Endothelial cell of umbilical vein (primary cell): ENCODE data around the gene LMO1. TPM values are rescaled to one million over a fixed set of nuclear protein-coding genes. Genes with fewer than 3 reads are reported as not detected.

Experiments
- BruUV-seq: library from RNA; stranded (reverse); fragments of 400-500 nt; replicated peaks from 2 replicates; lab custom pipeline; 2021; lab: Mats Ljungman, UMichigan
- CTCF ChIA-PET: fragments of 300-600, 350-600 bp; sonication (Branson Sonifier 250); formaldehyde crosslinking; loops from one replicate; lab custom pipeline; 2021; ENCODE audit warnings: antibody characterized with exemption, inconsistent platforms; lab: Charles Lee
- POLR2A ChIA-PET: fragments of 300-600, 350-600 bp; sonication (Branson Sonifier 250); formaldehyde crosslinking; loops from one replicate; lab custom pipeline; 2021; ENCODE audit warnings: antibody characterized with exemption, inconsistent platforms; lab: Charles Lee
- DNase-seq: peaks from one replicate; pipeline ENCODE4 v3.0.0-alpha.2; 2011; ENCODE audit warnings: low read depth, low spot score
- FAIRE-seq: peaks from 2 replicates; lab custom pipeline; 2011; peaks lifted over from hg19 to GRCh38; lab: Jason Lieb, UNC
- H2AFZ ChIP-seq: 2 replicates; pipeline ENCODE4 v1.6.0; 2012; ENCODE audit warnings: low read depth, low read length, control low read depth, inconsistent platforms
- H3K27ac ChIP-seq: 2 replicates; pipeline ENCODE4 v1.5.1; 2011; ENCODE audit warnings: low read depth, mild to moderate bottlenecking, control low read depth, low read length, moderate library complexity; ENCODE audit not compliant: insufficient read depth
- H3K27me3 ChIP-seq, 2 experiments: 2 replicates each; pipeline versions ENCODE4 v1.6.0 to v1.6.1; 2011; ENCODE audit warnings: low read length in 2 of 2, mixed read lengths in 1 of 2; ENCODE audit not compliant: control insufficient read depth in 2 of 2, insufficient read depth in 2 of 2
- H3K36me3 ChIP-seq, 2 experiments: 2 replicates in 1 of 2; 3 replicates in 1 of 2; pipeline ENCODE4 v1.5.1; 2011; ENCODE audit warnings: low read length in 2 of 2, mild to moderate bottlenecking in 1 of 2, moderate library complexity in 1 of 2; ENCODE audit not compliant: control insufficient read depth in 2 of 2, insufficient read depth in 2 of 2; ENCODE audit errors: extremely low read depth in 1 of 2
- H3K4me1 ChIP-seq: 3 replicates; pipeline ENCODE4 v1.5.1; 2011; ENCODE audit warnings: mild to moderate bottlenecking, low read length; ENCODE audit not compliant: control insufficient read depth, insufficient read depth; ENCODE audit errors: extremely low read depth
- H3K4me2 ChIP-seq: 2 replicates; pipeline ENCODE4 v1.6.1; 2011; ENCODE audit warnings: low read length, control low read depth, mixed read lengths; ENCODE audit not compliant: insufficient read depth
- H3K4me3 ChIP-seq, 3 experiments: fragments of 200-600 bp in 1 of 3; sonication (generic), shearing (Covaris generic) in 1 of 3; replicated peaks in 1 of 3; 2 replicates each; pipeline ENCODE4 v1.5.1; 2011 to 2016; ENCODE audit warnings: control low read depth in 3 of 3, low read length in 3 of 3, mild to moderate bottlenecking in 2 of 3, inconsistent platforms in 1 of 3, low read depth in 1 of 3, moderate library complexity in 1 of 3; ENCODE audit not compliant: insufficient read depth in 1 of 3
- H3K79me2 ChIP-seq: 2 replicates; pipeline ENCODE4 v1.6.0; 2012; ENCODE audit warnings: low read length, inconsistent platforms; ENCODE audit not compliant: control insufficient read depth, insufficient read depth
- H3K9ac ChIP-seq: replicated peaks from 2 replicates; pipeline ENCODE3; 2011; ENCODE audit warnings: low read length, control low read depth; ENCODE audit not compliant: insufficient read depth; ENCODE audit errors: extremely low read depth
- H3K9me1 ChIP-seq: replicated peaks from 3 replicates; pipeline ENCODE4 v1.6.0; 2011; ENCODE audit warnings: mild to moderate bottlenecking, low read length; ENCODE audit not compliant: control insufficient read depth, insufficient read depth; ENCODE audit errors: extremely low read depth
- H3K9me3 ChIP-seq: replicated peaks from 2 replicates; pipeline ENCODE4 v1.5.1; 2012; ENCODE audit warnings: low read length, inconsistent platforms; ENCODE audit not compliant: control insufficient read depth, insufficient read depth
- H4K20me1 ChIP-seq: replicated peaks from 2 replicates; pipeline ENCODE3; 2011; ENCODE audit warnings: mild to moderate bottlenecking, low read length; ENCODE audit not compliant: control insufficient read depth, insufficient read depth; ENCODE audit errors: extremely low read depth
- EZH2 ChIP-seq: IDR thresholded peaks from 2 replicates; pipeline ENCODE4 v1.6.1; 2012; ENCODE audit warnings: borderline replicate concordance, low read depth, mild to moderate bottlenecking, moderate library complexity, low read length, inconsistent platforms; ENCODE audit not compliant: severe bottlenecking
- FOS ChIP-seq: IDR thresholded peaks from 2 replicates; pipeline ENCODE4 v1.6.1; 2011; ENCODE audit warnings: mild to moderate bottlenecking, low read length, moderate library complexity, borderline replicate concordance; ENCODE audit not compliant: insufficient read depth
- GATA2 ChIP-seq: IDR thresholded peaks from 2 replicates; pipeline ENCODE4 v1.7.0; 2011; ENCODE audit warnings: low read depth, mild to moderate bottlenecking, moderate library complexity, mixed read lengths, low read length; ENCODE audit not compliant: insufficient read length, insufficient read depth
- JUN ChIP-seq: IDR thresholded peaks from 2 replicates; pipeline ENCODE4 v1.6.1; 2011; ENCODE audit warnings: borderline replicate concordance, low read depth; ENCODE audit not compliant: insufficient read length, insufficient read depth
- MAX ChIP-seq: IDR thresholded peaks from 2 replicates; pipeline ENCODE4 v1.6.1; 2011; ENCODE audit not compliant: insufficient read depth, insufficient read length
- MYC ChIP-seq: IDR thresholded peaks from one replicate; pipeline ENCODE4 v1.6.1; 2011; ENCODE audit warnings: mild to moderate bottlenecking, low read depth, low read length
- POLR2A ChIP-seq: IDR thresholded peaks from 2 replicates; pipeline ENCODE4 v1.6.1; 2012; ENCODE audit warnings: low read depth, mild to moderate bottlenecking, control low read depth, low read length
- POLR2AphosphoS5 ChIP-seq: IDR thresholded peaks from 2 replicates; pipeline ENCODE4 v1.6.1; 2012; ENCODE audit warnings: low read depth, mild to moderate bottlenecking, control low read depth, low read length, moderate library complexity; ENCODE audit not compliant: insufficient read depth
- dilution Hi-C: fragments of 300-500 bp; cut with MboI; formaldehyde crosslinking; loops from one replicate; pipeline ENCODE4 v1.15.0; 2019; ENCODE audit warnings: low sequenced_read_pairs; ENCODE audit not compliant: extremely low pct_ligation_motif_present
- intact Hi-C: fragments of 100-400 bp; cut with micrococcal nuclease; formaldehyde crosslinking; loops from one replicate; pipeline ENCODE4 v1.10.0; 2022
- polyA plus RNA-seq, 4 experiments: library from polyadenylated mRNA; depleted of rRNA in 3 of 4; stranded (reverse) in 3 of 4; unstranded in 1 of 4; fragments of >200 nt; gene quantifications; 2 replicates each; pipeline versions ENCODE4 v1.2.1 to v1.2.3, GENCODE V29; 2011 to 2012; ENCODE audit warnings: missing spikeins in 1 of 4
- total RNA-seq: library from RNA; stranded (reverse); gene quantifications from 2 replicates; pipeline ENCODE4 v1.2.3, GENCODE V29; 2021
- TF ChIP-seq, protein P1 (sequence below), 2 donors: IDR thresholded peaks; 1 replicate in 1 of 2; 2 replicates in 1 of 2; pipeline ENCODE4 v1.5.1; 2011; ENCODE audit warnings: low read length in 2 of 2, mild to moderate bottlenecking in 2 of 2, moderate library complexity in 2 of 2, control low read depth in 1 of 2, inconsistent platforms in 1 of 2, low read depth in 1 of 2; ENCODE audit not compliant: insufficient read depth in 1 of 2; ENCODE audit errors: extremely low read depth in 1 of 2

The LMO1 gene
- total and polyA plus RNA-seq, 2 donors (not counting 3 experiments of a cell fraction or from before 2014, with no cell fraction given): not detected

GRCh38 chr11:8237453-8237852 lies 26.2 kb downstream of the LMO1 start:
- no TSS peak for BruUV-seq
- TF ChIP-seq POLR2A (no peak), FOS (no peak), GATA2 (no peak), JUN (no peak), MYC (no peak), MAX (no peak), POLR2AphosphoS5 (no peak), EZH2 (no peak)
- TF ChIP-seq, protein P1, sequence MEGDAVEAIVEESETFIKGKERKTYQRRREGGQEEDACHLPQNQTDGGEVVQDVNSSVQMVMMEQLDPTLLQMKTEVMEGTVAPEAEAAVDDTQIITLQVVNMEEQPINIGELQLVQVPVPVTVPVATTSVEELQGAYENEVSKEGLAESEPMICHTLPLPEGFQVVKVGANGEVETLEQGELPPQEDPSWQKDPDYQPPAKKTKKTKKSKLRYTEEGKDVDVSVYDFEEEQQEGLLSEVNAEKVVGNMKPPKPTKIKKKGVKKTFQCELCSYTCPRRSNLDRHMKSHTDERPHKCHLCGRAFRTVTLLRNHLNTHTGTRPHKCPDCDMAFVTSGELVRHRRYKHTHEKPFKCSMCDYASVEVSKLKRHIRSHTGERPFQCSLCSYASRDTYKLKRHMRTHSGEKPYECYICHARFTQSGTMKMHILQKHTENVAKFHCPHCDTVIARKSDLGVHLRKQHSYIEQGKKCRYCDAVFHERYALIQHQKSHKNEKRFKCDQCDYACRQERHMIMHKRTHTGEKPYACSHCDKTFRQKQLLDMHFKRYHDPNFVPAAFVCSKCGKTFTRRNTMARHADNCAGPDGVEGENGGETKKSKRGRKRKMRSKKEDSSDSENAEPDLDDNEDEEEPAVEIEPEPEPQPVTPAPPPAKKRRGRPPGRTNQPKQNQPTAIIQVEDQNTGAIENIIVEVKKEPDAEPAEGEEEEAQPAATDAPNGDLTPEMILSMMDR (IDR thresholded peaks at IDR 0.05; ENCODE audit: extremely low read depth in 1 of 2, insufficient read depth in 1 of 2, low read depth in 1 of 2, low read length in 2 of 2): no peak
- FAIRE-seq: no peak
- no peak overlapping the region for H2AFZ ChIP-seq
- no peak for DNase-seq
- CTCF ChIA-PET: interaction anchor here (1.1 to 1.4 kb wide), 2 partner anchors 12 to 26 kb away, joined by 3 to 4 read pairs; partner anchors contain the start of gene LMO1
- intact Hi-C loops: no loop called here
- no peaks in the 10 kb centered on the region for H3K36me3 ChIP-seq
- no peak overlapping the region for H3K9ac ChIP-seq
- H3K27me3 ChIP-seq: peaks cover 0 to 8% of the 10 kb centered on the region in 2 experiments
- POLR2A ChIA-PET: no interaction called here
- no peak overlapping the region for H3K27ac ChIP-seq
- no peaks in the 10 kb centered on the region for H3K9me3 ChIP-seq
- no peaks in the 10 kb centered on the region for H4K20me1 ChIP-seq
- no peaks in the 10 kb centered on the region for H3K4me1 ChIP-seq
- H3K4me2 ChIP-seq: no peak overlapping the region
- dilution Hi-C loops: no loop called here
- H3K9me1 ChIP-seq: no peaks in the 10 kb centered on the region
- H3K79me2 ChIP-seq: no peaks in the 10 kb centered on the region
- H3K4me3 ChIP-seq: no peak overlapping the region
